DOHH2 (cell line): ENCODE results near the gene MXD3.
A peak's percentile ranks its signal among the peaks of the same experiment; 100 is the strongest.

Experiments used
- H3F3A ChIP-seq: fragments of 200-600 bp; sonication (generic), shearing (Covaris generic); 2 replicates; pipeline ENCODE4 v1.6.0; 2016; ENCODE audit warnings: antibody characterized with exemption, mild to moderate bottlenecking; ENCODE audit not compliant: control insufficient read depth, insufficient read depth
- H3K27ac ChIP-seq: fragments of 200-600 bp; sonication (generic); 2 replicates; pipeline ENCODE4 v1.5.1; 2014; ENCODE audit warnings: low read depth, mild to moderate bottlenecking, low read length, moderate library complexity
- H3K27me3 ChIP-seq: fragments of 200-600 bp; sonication (generic); 2 replicates; pipeline ENCODE4 v1.6.1; 2014; ENCODE audit warnings: mild to moderate bottlenecking, low read length, mixed read lengths; ENCODE audit not compliant: control insufficient read depth
- H3K36me3 ChIP-seq: fragments of 200-600 bp; sonication (generic); 2 replicates; pipeline ENCODE4 v1.6.1; 2014; ENCODE audit warnings: mild to moderate bottlenecking, low read length, moderate library complexity, mixed read lengths; ENCODE audit not compliant: control insufficient read depth
- H3K4me1 ChIP-seq: fragments of 200-600 bp; sonication (generic); 2 replicates; pipeline ENCODE4 v1.6.1; 2014; ENCODE audit warnings: mild to moderate bottlenecking, low read length, mixed read lengths; ENCODE audit not compliant: control insufficient read depth
- H3K4me2 ChIP-seq: fragments of 200-600 bp; sonication (generic); 2 replicates; pipeline ENCODE4 v1.6.0; 2014; ENCODE audit warnings: mild to moderate bottlenecking, low read length, moderate library complexity
- H3K4me3 ChIP-seq: fragments of 200-600 bp; sonication (generic); 2 replicates; pipeline ENCODE4 v1.5.1; 2014; ENCODE audit warnings: mild to moderate bottlenecking, low read length, mixed read lengths
- H3K79me2 ChIP-seq: fragments of 200-600 bp; sonication (generic); 2 replicates; pipeline ENCODE4 v1.6.1; 2014; ENCODE audit warnings: mild to moderate bottlenecking, low read length, mixed read lengths; ENCODE audit not compliant: control insufficient read depth
- H3K9me2 ChIP-seq: fragments of 200-600 bp; sonication (generic); replicated peaks from 2 replicates; pipeline ENCODE4 v1.6.1; 2014; ENCODE audit warnings: mild to moderate bottlenecking, low read length, mixed read lengths; ENCODE audit not compliant: control insufficient read depth
- H3K9me3 ChIP-seq: fragments of 200-600 bp; sonication (generic); 2 replicates; pipeline ENCODE4 v1.6.1; 2014; ENCODE audit warnings: antibody characterized with exemption, low read length, mixed read lengths; ENCODE audit not compliant: control insufficient read depth, insufficient read depth
- H4K20me1 ChIP-seq: fragments of 200-600 bp; sonication (generic); 2 replicates; pipeline ENCODE4 v1.6.0; 2014; ENCODE audit warnings: low read depth, mild to moderate bottlenecking, antibody characterized with exemption, low read length, moderate library complexity; ENCODE audit not compliant: control insufficient read depth, insufficient read depth
- CTCF ChIP-seq: fragments of 200-600 bp; sonication (generic); IDR thresholded peaks from one replicate; pipeline ENCODE4 v1.5.1; 2014; ENCODE audit warnings: antibody characterized with exemption, mild to moderate bottlenecking, low read depth, low read length; ENCODE audit not compliant: poor library complexity, severe bottlenecking
- EZH2phosphoT487 ChIP-seq: fragments of 200-600 bp; sonication (generic); IDR thresholded peaks from 2 replicates; pipeline ENCODE4 v1.6.1; 2017; ENCODE audit warnings: borderline replicate concordance, mild to moderate bottlenecking, antibody characterized with exemption, low read length, moderate library complexity, mixed read lengths

The MXD3 gene

GRCh38 chr5:177303925-177304391, 7.7 kb downstream of the MXD3 start:
- H3K4me2 ChIP-seq = peak overlapping the region; percentile 76
- H3K27me3 ChIP-seq = no peaks in the 10 kb centered on the region
- peaks cover 67% of the 10 kb centered on the region for H3K79me2 ChIP-seq
- no peaks in the 10 kb centered on the region for H3K9me3 ChIP-seq
- H3K4me1 ChIP-seq = peaks cover 79% of the 10 kb centered on the region
- TF ChIP-seq EZH2phosphoT487 (no peak), CTCF (no peak)
- peaks cover 13% of the 10 kb centered on the region; the same call in 1 of the 2 replicates for H4K20me1 ChIP-seq
- H3K9me2 ChIP-seq = no peaks in the 10 kb centered on the region
- peaks cover 83% of the 10 kb centered on the region for H3K36me3 ChIP-seq
- H3K4me3 ChIP-seq = peak overlapping the region; percentile 99
- peak overlapping the region; percentile 69 for H3K27ac ChIP-seq
- peaks cover 30% of the 10 kb centered on the region for H3F3A ChIP-seq

GRCh38 chr5:177303121-177303924, 8.4 kb downstream of the MXD3 start, which contains the start of the genes PRELID1 and RAB24:
Gene PRELID1 (plus strand): TSS chr5:177303799. CDS start chr5:177303986, 187 bp downstream.
Gene RAB24 (minus strand): TSS chr5:177303719. CDS start chr5:177303288, 431 bp downstream.
- H3K36me3 ChIP-seq = peaks cover 84% of the 10 kb centered on the region
- peaks cover 13% of the 10 kb centered on the region; the same call in 1 of the 2 replicates for H4K20me1 ChIP-seq
- TF ChIP-seq EZH2phosphoT487 (no peak), CTCF (peak; percentile 61)
- H3F3A ChIP-seq = peaks cover 33% of the 10 kb centered on the region
- peak within 1 kb of the TSS; percentile 99 for H3K4me3 ChIP-seq
- H3K79me2 ChIP-seq = peaks cover 67% of the 10 kb centered on the region
- peak within 1 kb of the TSS; percentile 76 for H3K4me2 ChIP-seq
- peaks cover 79% of the 10 kb centered on the region for H3K4me1 ChIP-seq
- H3K27me3 ChIP-seq = no peaks in the 10 kb centered on the region
- peak within 1 kb of the TSS; percentile 69 for H3K27ac ChIP-seq
- no peaks in the 10 kb centered on the region for H3K9me2 ChIP-seq
- H3K9me3 ChIP-seq = no peaks in the 10 kb centered on the region

GRCh38 chr5:177302354-177303110, 9.2 kb downstream of the MXD3 start:
- no peaks in the 10 kb centered on the region for H3K27me3 ChIP-seq
- peaks cover 13% of the 10 kb centered on the region; the same call in 1 of the 2 replicates for H4K20me1 ChIP-seq
- TF ChIP-seq CTCF (peak; percentile 54), EZH2phosphoT487 (no peak)
- peaks cover 36% of the 10 kb centered on the region for H3F3A ChIP-seq
- H3K27ac ChIP-seq = peak overlapping the region; percentile 69
- no peaks in the 10 kb centered on the region for H3K9me2 ChIP-seq
- peaks cover 78% of the 10 kb centered on the region for H3K4me1 ChIP-seq
- peak overlapping the region; percentile 76 for H3K4me2 ChIP-seq
- H3K36me3 ChIP-seq = peaks cover 82% of the 10 kb centered on the region
- H3K9me3 ChIP-seq = no peaks in the 10 kb centered on the region
- peaks cover 62% of the 10 kb centered on the region for H3K79me2 ChIP-seq
- H3K4me3 ChIP-seq = peak overlapping the region; percentile 99
